ENCODE data around the gene RASIP1.
"Not testable (repeated sequence)": the region's sequence is repeated elsewhere in the genome, so short reads cannot be mapped to it uniquely, and the experiment has no call there.

The RASIP1 gene

DNA sequence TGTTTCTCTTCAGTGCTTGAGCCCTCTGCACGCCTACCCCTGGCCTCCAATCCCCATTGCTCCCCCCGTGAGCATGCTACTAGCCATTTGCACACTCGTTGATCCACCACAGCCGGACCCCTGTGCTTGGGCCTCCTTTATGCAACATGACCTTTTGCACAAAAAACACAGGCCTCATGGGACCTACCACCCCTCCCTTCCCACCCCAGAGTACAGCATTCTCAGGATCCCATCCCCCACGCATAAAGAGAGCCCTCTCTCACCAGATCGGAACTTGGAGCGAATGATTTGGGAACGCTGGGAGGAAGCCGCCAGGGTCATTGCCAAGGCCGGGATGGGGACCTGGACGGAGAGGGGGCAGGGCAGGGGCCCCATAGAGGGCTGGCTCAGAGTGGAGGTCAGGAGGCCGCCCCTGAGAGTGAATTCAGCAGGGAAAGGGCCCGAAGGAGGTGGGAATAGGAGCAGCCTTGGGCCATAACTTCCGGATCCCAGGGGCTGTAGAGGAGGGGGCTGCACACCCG is 21.6 kb downstream of the RASIP1 start:
- H3K79me2 ChIP-seq, result no peaks in the 10 kb centered on the region
- peak overlapping the region; percentile 77 for H3K27ac ChIP-seq
- peak overlapping the region; percentile 52 for H2AFZ ChIP-seq
- TF ChIP-seq CTCF (IDR thresholded peaks at IDR 0.05), result no peak
- H3K4me2 ChIP-seq (ENCODE audit: low read length), result peak overlapping the region; percentile 82
- no peaks in the 10 kb centered on the region for H3K27me3 ChIP-seq (ENCODE audit: control insufficient read depth, insufficient read depth, low read length)
- no peaks in the 10 kb centered on the region for H3K9me3 ChIP-seq (ENCODE audit: control insufficient read depth, low read length)
- peak overlapping the region; percentile 29 for H3K9ac ChIP-seq
- H3K36me3 ChIP-seq (ENCODE audit: control insufficient read depth, insufficient read depth, low read length), result no peaks in the 10 kb centered on the region
- H3K4me3 ChIP-seq (ENCODE audit: low read depth, low read length), result peak overlapping the region; percentile 72
- peaks cover 2% of the 10 kb centered on the region for H3K4me1 ChIP-seq

GRCh38 chr19:48718106-48718505 is 22.3 kb downstream of the RASIP1 start:
- H3K79me2 ChIP-seq, H3K27ac ChIP-seq: not testable (repeated sequence)

DNA sequence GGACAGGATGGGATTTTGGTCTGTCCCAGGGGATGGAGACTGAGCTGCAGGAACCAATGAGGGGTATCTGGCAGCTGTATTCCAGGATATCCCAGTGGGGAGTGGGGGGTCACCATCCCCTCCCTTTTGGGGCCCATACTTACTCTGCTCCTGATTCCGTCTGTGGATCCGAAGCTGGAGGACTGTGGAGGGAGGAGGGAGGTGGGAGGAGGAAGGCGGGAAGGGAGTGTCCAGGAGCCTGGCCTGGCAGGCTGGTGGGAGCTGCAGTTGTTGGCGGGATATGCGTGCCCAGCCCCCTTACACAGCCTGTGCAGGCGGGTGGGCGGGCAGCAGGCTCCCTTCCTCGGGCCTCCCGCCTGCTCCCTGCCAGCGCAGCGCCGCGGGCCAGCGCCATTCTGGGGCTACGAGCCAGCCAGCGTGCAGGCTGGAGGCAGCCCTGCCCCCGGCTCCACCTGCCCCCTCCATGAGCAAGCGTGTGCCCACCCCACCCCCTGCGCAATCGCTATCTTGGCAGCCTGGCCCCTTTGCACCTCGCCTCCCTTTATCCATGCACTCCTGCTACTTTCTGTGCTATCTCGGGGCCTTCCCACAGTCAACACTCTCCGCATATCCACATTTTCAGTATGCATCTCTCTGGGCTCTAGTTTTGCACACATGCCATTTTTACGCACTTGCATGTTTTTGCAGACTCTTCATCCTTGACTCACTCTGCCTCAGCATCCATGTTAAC is 23.7 kb downstream of the RASIP1 start:
- peak overlapping the region; percentile 21 for H3K4me2 ChIP-seq (ENCODE audit: low read length)
- H2AFZ ChIP-seq, result peak overlapping the region; percentile 50
- H3K9ac ChIP-seq, result no peak overlapping the region
- peaks cover 2% of the 10 kb centered on the region for H3K4me1 ChIP-seq
- no peaks in the 10 kb centered on the region for H3K9me3 ChIP-seq (ENCODE audit: control insufficient read depth, low read length)
- H3K36me3 ChIP-seq (ENCODE audit: control insufficient read depth, insufficient read depth, low read length), result no peaks in the 10 kb centered on the region
- no peaks in the 10 kb centered on the region for H3K79me2 ChIP-seq
- no peak for TF ChIP-seq CTCF (IDR thresholded peaks at IDR 0.05)
- H3K4me3 ChIP-seq (ENCODE audit: low read depth, low read length), result no peak overlapping the region
- peak overlapping the region; percentile 47 for H3K27ac ChIP-seq
- H3K27me3 ChIP-seq (ENCODE audit: control insufficient read depth, insufficient read depth, low read length), result no peaks in the 10 kb centered on the region

More at GRCh38 chr19:48718106-48718505, 22.3 kb downstream of the RASIP1 start:
- H3K4me2 ChIP-seq (ENCODE audit: low read length); H3K9ac ChIP-seq; H3K4me3 ChIP-seq (ENCODE audit: low read depth, low read length); H3K27me3 ChIP-seq (ENCODE audit: control insufficient read depth, insufficient read depth, low read length); H3K4me1 ChIP-seq; H3K36me3 ChIP-seq (ENCODE audit: control insufficient read depth, insufficient read depth, low read length); H2AFZ ChIP-seq; H3K9me3 ChIP-seq (ENCODE audit: control insufficient read depth, low read length): not testable (repeated sequence)

- no peak for TF ChIP-seq CTCF (IDR thresholded peaks at IDR 0.05)
- Histone ChIP-seq H3K27ac (no peak overlapping the region), H3K27me3 (ENCODE audit: control insufficient read depth, insufficient read depth, low read length) (no peaks in the 10 kb centered on the region), H3K4me1 (peaks cover 2% of the 10 kb centered on the region), H3K79me2 (no peaks in the 10 kb centered on the region), H3K9ac (no peak overlapping the region), H2AFZ (no peak overlapping the region), H3K36me3 (ENCODE audit: control insufficient read depth, insufficient read depth, low read length) (no peaks in the 10 kb centered on the region), H3K9me3 (ENCODE audit: control insufficient read depth, low read length) (no peaks in the 10 kb centered on the region), H3K4me2 (ENCODE audit: low read length) (no peak overlapping the region), H3K4me3 (ENCODE audit: low read depth, low read length) (no peak overlapping the region)
Measured at GRCh38 chr19:48715681-48716171, 24.7 kb downstream of the RASIP1 start.

DNA sequence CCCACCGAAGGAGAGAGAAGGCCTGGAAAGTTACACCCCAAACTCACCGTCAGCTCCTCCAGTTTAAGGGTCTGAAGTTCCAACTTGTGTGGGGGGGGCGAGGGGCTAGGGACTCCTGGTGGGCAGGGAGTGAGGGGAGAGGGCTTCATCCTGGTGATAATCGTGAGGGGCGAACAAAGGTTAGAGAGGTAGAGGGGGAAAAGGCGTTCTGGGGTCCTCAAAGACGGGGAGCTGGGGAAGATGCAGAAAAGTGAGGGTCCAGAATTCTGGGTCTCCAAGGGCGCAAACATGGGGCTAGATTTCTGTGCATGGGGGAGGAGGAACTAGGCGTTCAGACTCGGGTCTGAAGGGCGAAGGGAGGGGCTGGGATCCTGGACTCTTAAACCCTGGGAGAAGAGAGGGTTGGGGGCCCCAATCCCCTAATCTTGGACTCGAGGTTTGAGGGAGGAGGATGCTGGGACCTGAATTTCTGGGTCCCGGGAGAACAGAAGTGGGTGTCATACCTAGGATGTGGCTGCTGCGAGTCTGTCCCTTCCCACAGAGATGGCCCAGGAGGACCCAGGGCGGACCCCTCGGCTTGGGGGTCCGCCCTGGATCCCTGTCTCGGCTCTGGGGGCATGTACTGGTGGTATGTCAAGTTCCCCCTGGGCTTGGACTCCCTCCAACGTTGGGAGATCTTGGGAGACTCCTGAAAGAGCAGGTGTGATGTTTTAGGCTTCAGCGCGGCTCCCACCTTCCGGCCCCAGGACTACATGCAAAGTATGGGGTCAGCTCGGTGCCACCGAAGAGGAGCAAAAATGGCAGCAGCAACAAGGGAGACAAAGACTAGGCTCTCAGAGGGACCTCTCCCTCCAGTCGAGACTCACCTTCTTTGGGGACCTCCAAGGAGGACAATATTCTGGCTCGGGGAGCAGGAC is 25.4 kb downstream of the RASIP1 start:
- Histone ChIP-seq H3K4me2 (ENCODE audit: low read length) (peak overlapping the region; percentile 83), H3K9ac (peak overlapping the region; percentile 3), H2AFZ (peak overlapping the region; percentile 55), H3K27me3 (ENCODE audit: control insufficient read depth, insufficient read depth, low read length) (no peaks in the 10 kb centered on the region), H3K4me3 (ENCODE audit: low read depth, low read length) (peak overlapping the region; percentile 78), H3K27ac (peak overlapping the region; percentile 70), H3K79me2 (no peaks in the 10 kb centered on the region), H3K4me1 (peaks cover 2% of the 10 kb centered on the region), H3K36me3 (ENCODE audit: control insufficient read depth, insufficient read depth, low read length) (no peaks in the 10 kb centered on the region), H3K9me3 (ENCODE audit: control insufficient read depth, low read length) (no peaks in the 10 kb centered on the region)
- no peak for TF ChIP-seq CTCF (IDR thresholded peaks at IDR 0.05)

All from parathyroid adenoma (tissue), 2 donors.